ENCODE measurements around the gene TRMT6. TPM values are rescaled to one million over a fixed set of nuclear protein-coding genes. Genes with fewer than 3 reads are reported as not detected.

Gene TRMT6
- total RNA-seq, 1 experiment from 2014 or later: 35.5 TPM

DNA sequence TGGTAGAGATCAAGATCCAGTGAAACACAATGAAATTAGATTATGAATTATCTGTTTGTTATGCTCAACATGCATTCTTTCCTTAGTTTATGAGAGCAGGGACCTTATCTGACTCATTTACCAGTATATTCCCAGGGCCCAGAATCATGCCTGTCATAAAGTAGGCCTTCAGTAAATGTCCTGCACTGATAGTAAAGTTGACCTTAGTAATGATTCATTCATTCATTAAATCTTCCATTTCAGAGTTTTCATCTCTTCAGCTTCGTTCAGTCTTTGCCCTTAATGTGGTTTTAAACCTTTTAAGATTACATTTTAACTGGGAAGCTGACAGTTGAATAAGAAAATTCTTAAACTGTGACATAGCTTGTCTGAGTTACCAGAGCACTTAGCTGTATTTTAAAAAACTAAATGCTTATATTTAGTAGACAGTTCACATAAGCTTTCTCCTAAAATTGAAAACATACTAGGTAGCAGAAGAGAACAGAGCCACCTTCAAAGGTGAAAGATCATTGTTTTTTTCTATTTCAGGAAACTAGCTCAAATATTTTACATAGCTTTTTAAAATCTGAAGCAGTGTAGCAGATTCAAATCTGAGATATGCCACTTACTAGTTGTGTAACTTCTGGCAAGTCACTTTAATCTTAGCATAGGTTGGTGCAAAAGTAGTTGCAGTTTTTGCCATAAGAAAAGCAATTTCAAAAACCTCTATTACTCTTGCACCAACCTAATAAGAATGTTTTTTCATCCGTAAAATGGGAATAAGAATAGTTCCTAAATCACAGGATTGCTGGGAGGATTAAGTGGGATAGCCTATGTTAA, 41.5 kb upstream of the TRMT6 start:
- no peaks in the 10 kb centered on the region for H3K9me3 Mint-ChIP-seq (ENCODE audit: unreplicated experiment)
- CTCF ChIA-PET: interaction anchor here (1.0 kb wide), 1 partner anchor 463 kb away, joined by 3 read pairs; no protein-coding TSS in a partner anchor
- peaks cover 2% of the 10 kb centered on the region; the same call in 1 of the 2 replicates for H3K36me3 ChIP-seq (ENCODE audit: control insufficient read depth, insufficient read depth, low read length)
- H3K27me3 ChIP-seq (replicated peaks; ENCODE audit: control insufficient read depth, insufficient read depth, low read length): no peaks in the 10 kb centered on the region
- BruUV-seq (replicated peaks): no TSS peak
- no peak for DNase-seq
- no peaks in the 10 kb centered on the region for H3K9me3 ChIP-seq
- H3K4me3 ChIP-seq (ENCODE audit: low read depth, low read length): no peak overlapping the region
- peak overlapping the region; percentile 0 for H3K27ac Mint-ChIP-seq (ENCODE audit: unreplicated experiment)
- H3K27me3 Mint-ChIP-seq (ENCODE audit: insufficient read depth, unreplicated experiment): no peaks in the 10 kb centered on the region
- H3K4me3 Mint-ChIP-seq (ENCODE audit: unreplicated experiment): no peak overlapping the region
- POLR2A ChIA-PET: no interaction called here
- TF ChIP-seq CTCF (IDR thresholded peaks at IDR 0.05; ENCODE audit: insufficient read depth in 1 of 2, low read depth in 1 of 2, low read length in 1 of 2, severe bottlenecking in 1 of 2, unreplicated experiment in 1 of 2): no peak
- no peaks in the 10 kb centered on the region for H3K4me1 Mint-ChIP-seq (ENCODE audit: low read depth, unreplicated experiment)
- H3K36me3 Mint-ChIP-seq (ENCODE audit: insufficient read depth, unreplicated experiment): peaks cover 55% of the 10 kb centered on the region
- peaks cover 13% of the 10 kb centered on the region for H3K4me1 ChIP-seq
- intact Hi-C loops (cut with micrococcal nuclease; ENCODE audit: unreplicated experiment): no loop called here

DNA sequence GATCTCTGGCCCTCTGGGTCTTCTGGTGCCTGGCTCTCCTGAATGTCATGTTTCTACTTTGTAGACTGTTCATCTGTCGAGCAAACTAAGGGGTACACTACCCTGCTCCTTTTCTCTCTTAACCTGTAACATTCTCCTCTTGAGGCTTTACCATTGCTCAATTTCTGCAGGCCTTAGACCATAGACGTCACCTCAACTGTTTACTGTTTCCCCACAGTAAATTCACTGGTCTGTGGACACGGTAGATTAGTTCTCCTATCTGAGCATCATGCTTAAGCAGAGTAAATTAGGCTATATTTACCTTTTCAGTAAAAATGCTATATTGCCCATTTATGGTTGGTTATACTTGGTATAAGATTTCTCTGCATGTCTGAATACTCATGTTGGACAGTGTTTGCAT, 40.6 kb upstream of the TRMT6 start:
- TF ChIP-seq CTCF (IDR thresholded peaks at IDR 0.05; ENCODE audit: insufficient read depth in 1 of 2, low read depth in 1 of 2, low read length in 1 of 2, severe bottlenecking in 1 of 2, unreplicated experiment in 1 of 2): no peak
- Histone ChIP-seq H3K4me1 (peaks cover 13% of the 10 kb centered on the region), H3K4me3 (ENCODE audit: low read depth, low read length) (no peak overlapping the region), H3K9me3 (no peaks in the 10 kb centered on the region), H3K36me3 (ENCODE audit: control insufficient read depth, insufficient read depth, low read length) (peaks cover 2% of the 10 kb centered on the region; the same call in 1 of the 2 replicates), H3K27me3 (replicated peaks; ENCODE audit: control insufficient read depth, insufficient read depth, low read length) (no peaks in the 10 kb centered on the region)
- peak overlapping the region; percentile 0 for H3K27ac Mint-ChIP-seq (ENCODE audit: unreplicated experiment)
- DNase-seq: no peak
- peaks cover 57% of the 10 kb centered on the region for H3K36me3 Mint-ChIP-seq (ENCODE audit: insufficient read depth, unreplicated experiment)
- no peaks in the 10 kb centered on the region for H3K9me3 Mint-ChIP-seq (ENCODE audit: unreplicated experiment)
- no peak overlapping the region for H3K4me3 Mint-ChIP-seq (ENCODE audit: unreplicated experiment)
- CTCF ChIA-PET: no interaction called here
- BruUV-seq (replicated peaks): no TSS peak
- H3K4me1 Mint-ChIP-seq (ENCODE audit: low read depth, unreplicated experiment): no peaks in the 10 kb centered on the region
- POLR2A ChIA-PET: no interaction called here
- no peaks in the 10 kb centered on the region for H3K27me3 Mint-ChIP-seq (ENCODE audit: insufficient read depth, unreplicated experiment)
- intact Hi-C loops (cut with micrococcal nuclease; ENCODE audit: unreplicated experiment): no loop called here

DNA sequence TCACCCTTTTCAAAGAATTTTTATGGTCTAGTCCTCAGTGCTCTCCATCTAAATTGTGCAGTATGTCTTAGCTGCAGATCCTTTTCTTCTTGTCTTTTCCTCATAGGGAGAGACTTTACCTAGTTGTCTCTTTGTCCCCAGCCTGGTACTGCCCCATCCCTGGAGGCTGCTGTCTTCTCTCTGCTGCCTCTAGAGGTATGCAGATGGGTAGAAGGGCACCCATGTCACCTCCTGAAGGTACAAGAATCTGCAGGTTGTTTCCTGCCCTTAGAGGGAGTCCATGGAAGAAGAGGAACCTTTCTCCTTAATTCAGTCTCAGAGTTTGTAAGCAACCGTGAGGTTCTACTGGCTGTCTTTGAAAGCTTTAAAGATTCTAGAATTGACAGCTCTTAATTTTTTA, 39.2 kb upstream of the TRMT6 start:
- no peak for DNase-seq
- Mint-ChIP-seq H3K27ac (ENCODE audit: unreplicated experiment) (no peak overlapping the region), H3K4me3 (ENCODE audit: unreplicated experiment) (no peak overlapping the region), H3K9me3 (ENCODE audit: unreplicated experiment) (no peaks in the 10 kb centered on the region), H3K27me3 (ENCODE audit: insufficient read depth, unreplicated experiment) (no peaks in the 10 kb centered on the region), H3K4me1 (ENCODE audit: low read depth, unreplicated experiment) (no peaks in the 10 kb centered on the region), H3K36me3 (ENCODE audit: insufficient read depth, unreplicated experiment) (peaks cover 54% of the 10 kb centered on the region)
- BruUV-seq (replicated peaks): no TSS peak
- CTCF ChIA-PET: no interaction called here
- no peaks in the 10 kb centered on the region for H3K36me3 ChIP-seq (ENCODE audit: control insufficient read depth, insufficient read depth, low read length)
- intact Hi-C loops (cut with micrococcal nuclease; ENCODE audit: unreplicated experiment): no loop called here
- no peaks in the 10 kb centered on the region for H3K27me3 ChIP-seq (replicated peaks; ENCODE audit: control insufficient read depth, insufficient read depth, low read length)
- H3K4me3 ChIP-seq (ENCODE audit: low read depth, low read length): no peak overlapping the region
- H3K9me3 ChIP-seq: no peaks in the 10 kb centered on the region
- POLR2A ChIA-PET: interaction anchor here (0.6 kb wide), 1 partner anchor 237 kb away, joined by 6 read pairs; no protein-coding TSS in a partner anchor
- no peak for TF ChIP-seq CTCF (IDR thresholded peaks at IDR 0.05; ENCODE audit: insufficient read depth in 1 of 2, low read depth in 1 of 2, low read length in 1 of 2, severe bottlenecking in 1 of 2, unreplicated experiment in 1 of 2)
- H3K4me1 ChIP-seq: peaks cover 13% of the 10 kb centered on the region

Data from Caco-2 (cell line).